ENCODE results near the gene AGAP1.

The AGAP1 gene

GRCh38 chr2:235956281-235956970 lies 462.6 kb downstream of the AGAP1 start:
- H3K36me3 ChIP-seq (ENCODE audit: control insufficient read depth in 1 of 2, insufficient read depth in 2 of 2, low read length in 2 of 2): peaks cover 0 to 3% of the 10 kb centered on the region in 2 donors
- H3K9ac ChIP-seq (ENCODE audit: low read depth in 1 of 2, low read length in 2 of 2): no peak overlapping the region
- H3K4me3 ChIP-seq (ENCODE audit: low read depth in 1 of 2, low read length in 2 of 2): no peak overlapping the region
- H3K4me1 ChIP-seq (ENCODE audit: control insufficient read depth in 1 of 2, insufficient read depth in 2 of 2, low read length in 2 of 2): no peaks in the 10 kb centered on the region
- H3K27ac ChIP-seq (ENCODE audit: low read depth, low read length): no peak overlapping the region
- H3K27me3 ChIP-seq (ENCODE audit: control insufficient read depth in 1 of 2, insufficient read depth in 2 of 2, low read length in 2 of 2): no peaks in the 10 kb centered on the region
- H3K9me3 ChIP-seq (ENCODE audit: control insufficient read depth in 1 of 2, low read length in 2 of 2): no peaks in the 10 kb centered on the region

DNA sequence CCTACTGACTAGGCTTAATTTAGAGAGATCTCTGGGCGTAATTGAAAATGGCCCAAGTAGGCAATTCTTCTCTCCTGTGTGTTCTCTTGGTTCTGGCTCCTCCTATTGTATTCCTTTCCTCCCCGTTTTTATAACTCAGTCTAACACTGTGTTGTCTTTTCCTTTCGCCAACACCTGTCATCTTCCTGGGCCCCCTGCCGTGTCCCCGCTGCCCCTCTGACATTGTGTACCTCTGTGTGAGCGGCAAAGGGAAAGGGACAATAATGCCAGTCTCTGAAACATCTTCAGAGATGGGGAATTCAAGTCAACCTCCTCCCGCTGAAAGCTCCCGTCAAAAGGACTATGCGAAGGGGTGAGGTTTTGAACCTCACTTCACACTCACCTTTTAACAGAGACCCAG lies 463.4 kb downstream of the AGAP1 start:
- Histone ChIP-seq H3K36me3 (ENCODE audit: control insufficient read depth in 1 of 2, insufficient read depth in 2 of 2, low read length in 2 of 2) (peaks cover 0 to 3% of the 10 kb centered on the region in 2 donors), H3K9ac (ENCODE audit: low read depth in 1 of 2, low read length in 2 of 2) (no peak overlapping the region), H3K27ac (ENCODE audit: low read depth, low read length) (no peak overlapping the region), H3K9me3 (ENCODE audit: control insufficient read depth in 1 of 2, low read length in 2 of 2) (no peaks in the 10 kb centered on the region), H3K27me3 (ENCODE audit: control insufficient read depth in 1 of 2, insufficient read depth in 2 of 2, low read length in 2 of 2) (no peaks in the 10 kb centered on the region), H3K4me3 (ENCODE audit: low read depth in 1 of 2, low read length in 2 of 2) (no peak overlapping the region), H3K4me1 (ENCODE audit: control insufficient read depth in 1 of 2, insufficient read depth in 2 of 2, low read length in 2 of 2) (no peaks in the 10 kb centered on the region)

DNA sequence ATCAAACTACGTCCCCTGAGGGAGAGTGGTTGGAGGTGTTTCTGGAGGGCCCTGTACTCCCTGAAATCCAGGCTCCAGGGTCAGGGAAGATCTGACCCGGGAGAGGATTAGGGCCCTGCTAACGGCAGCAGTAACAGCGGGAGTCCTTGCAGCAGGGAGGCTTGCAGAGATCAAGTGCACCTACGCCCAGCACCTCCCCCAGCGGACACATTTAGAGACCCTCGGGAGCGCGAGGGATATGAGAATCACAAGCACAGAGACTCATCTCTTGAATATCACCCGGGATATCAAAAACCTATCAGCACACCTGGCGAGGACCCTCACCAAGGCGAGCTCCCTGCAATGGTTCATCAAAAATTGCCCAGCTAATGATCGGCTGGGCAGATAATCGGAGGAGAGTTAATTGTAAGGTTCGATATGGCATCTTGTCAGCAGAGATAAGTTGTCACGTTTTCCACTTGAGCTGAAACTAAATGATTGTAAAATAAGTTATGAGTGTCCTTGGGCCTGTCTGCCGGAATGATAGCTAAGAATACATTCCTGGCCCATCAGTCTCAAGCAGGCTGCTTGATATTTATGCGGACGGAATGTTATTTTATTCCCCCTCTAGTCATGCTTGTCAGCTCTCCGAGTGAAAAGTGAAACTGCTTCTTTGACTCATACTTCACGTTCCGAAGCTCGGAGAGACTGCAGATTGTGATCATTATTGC lies 464.5 kb downstream of the AGAP1 start:
- Histone ChIP-seq H3K4me3 (ENCODE audit: low read depth in 1 of 2, low read length in 2 of 2) (no peak overlapping the region), H3K9ac (ENCODE audit: low read depth in 1 of 2, low read length in 2 of 2) (no peak overlapping the region), H3K36me3 (ENCODE audit: control insufficient read depth in 1 of 2, insufficient read depth in 2 of 2, low read length in 2 of 2) (peaks cover 0 to 3% of the 10 kb centered on the region in 2 donors), H3K27ac (ENCODE audit: low read depth, low read length) (no peak overlapping the region), H3K27me3 (ENCODE audit: control insufficient read depth in 1 of 2, insufficient read depth in 2 of 2, low read length in 2 of 2) (no peaks in the 10 kb centered on the region), H3K4me1 (ENCODE audit: control insufficient read depth in 1 of 2, insufficient read depth in 2 of 2, low read length in 2 of 2) (no peaks in the 10 kb centered on the region), H3K9me3 (ENCODE audit: control insufficient read depth in 1 of 2, low read length in 2 of 2) (no peaks in the 10 kb centered on the region)

DNA sequence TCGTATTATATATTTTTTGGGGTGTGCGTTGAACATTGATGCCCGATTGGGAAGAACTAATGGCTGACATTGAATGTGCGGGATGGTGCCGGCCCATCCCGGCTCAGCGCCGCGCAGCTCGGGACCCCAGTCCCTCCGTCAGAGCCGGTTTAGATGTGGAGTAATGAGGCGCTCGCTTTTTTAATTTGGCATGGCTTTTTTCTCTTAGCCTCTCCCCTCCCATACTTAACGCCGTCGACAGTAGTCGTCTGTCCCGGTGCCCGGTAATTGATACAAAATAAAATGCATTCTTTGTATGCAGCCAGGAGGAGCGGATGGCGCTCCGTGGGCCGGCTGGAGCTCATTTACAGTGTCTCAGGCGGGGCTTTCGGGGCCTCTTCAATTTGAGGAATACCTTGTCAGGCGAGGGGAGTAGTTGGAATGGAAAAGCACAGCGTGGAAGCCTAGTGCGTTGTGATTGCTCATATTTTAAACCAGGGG lies 465.1 kb downstream of the AGAP1 start:
- Histone ChIP-seq H3K27me3 (ENCODE audit: control insufficient read depth in 1 of 2, insufficient read depth in 2 of 2, low read length in 2 of 2) (no peaks in the 10 kb centered on the region), H3K9ac (ENCODE audit: low read depth in 1 of 2, low read length in 2 of 2) (no peak overlapping the region), H3K9me3 (ENCODE audit: control insufficient read depth in 1 of 2, low read length in 2 of 2) (no peaks in the 10 kb centered on the region), H3K4me3 (ENCODE audit: low read depth in 1 of 2, low read length in 2 of 2) (no peak overlapping the region), H3K27ac (ENCODE audit: low read depth, low read length) (no peak overlapping the region), H3K4me1 (ENCODE audit: control insufficient read depth in 1 of 2, insufficient read depth in 2 of 2, low read length in 2 of 2) (no peaks in the 10 kb centered on the region), H3K36me3 (ENCODE audit: control insufficient read depth in 1 of 2, insufficient read depth in 2 of 2, low read length in 2 of 2) (peaks cover 0 to 3% of the 10 kb centered on the region in 2 donors)

GRCh38 chr2:235960011-235960715 lies 466.3 kb downstream of the AGAP1 start:
- Histone ChIP-seq H3K36me3 (ENCODE audit: control insufficient read depth in 1 of 2, insufficient read depth in 2 of 2, low read length in 2 of 2) (peaks cover 0 to 3% of the 10 kb centered on the region in 2 donors), H3K4me1 (ENCODE audit: control insufficient read depth in 1 of 2, insufficient read depth in 2 of 2, low read length in 2 of 2) (no peaks in the 10 kb centered on the region), H3K27ac (ENCODE audit: low read depth, low read length) (no peak overlapping the region), H3K9me3 (ENCODE audit: control insufficient read depth in 1 of 2, low read length in 2 of 2) (no peaks in the 10 kb centered on the region), H3K27me3 (ENCODE audit: control insufficient read depth in 1 of 2, insufficient read depth in 2 of 2, low read length in 2 of 2) (no peaks in the 10 kb centered on the region), H3K4me3 (ENCODE audit: low read depth in 1 of 2, low read length in 2 of 2) (no peak overlapping the region), H3K9ac (ENCODE audit: low read depth in 1 of 2, low read length in 2 of 2) (no peak overlapping the region)

GRCh38 chr2:235960716-235961640 lies 467.1 kb downstream of the AGAP1 start:
- no peak overlapping the region for H3K27ac ChIP-seq (ENCODE audit: low read depth, low read length)
- peaks cover 0 to 3% of the 10 kb centered on the region in 2 donors for H3K36me3 ChIP-seq (ENCODE audit: control insufficient read depth in 1 of 2, insufficient read depth in 2 of 2, low read length in 2 of 2)
- H3K4me3 ChIP-seq (ENCODE audit: low read depth in 1 of 2, low read length in 2 of 2): no peak overlapping the region
- no peaks in the 10 kb centered on the region for H3K4me1 ChIP-seq (ENCODE audit: control insufficient read depth in 1 of 2, insufficient read depth in 2 of 2, low read length in 2 of 2)
- no peaks in the 10 kb centered on the region for H3K9me3 ChIP-seq (ENCODE audit: control insufficient read depth in 1 of 2, low read length in 2 of 2)
- H3K9ac ChIP-seq (ENCODE audit: low read depth in 1 of 2, low read length in 2 of 2): no peak overlapping the region
- H3K27me3 ChIP-seq (ENCODE audit: control insufficient read depth in 1 of 2, insufficient read depth in 2 of 2, low read length in 2 of 2): no peaks in the 10 kb centered on the region

- H3K27ac ChIP-seq (ENCODE audit: low read depth, low read length): no peak overlapping the region
- H3K4me3 ChIP-seq (ENCODE audit: low read depth in 1 of 2, low read length in 2 of 2): no peak overlapping the region
- H3K36me3 ChIP-seq (ENCODE audit: control insufficient read depth in 1 of 2, insufficient read depth in 2 of 2, low read length in 2 of 2): peaks cover 3% of the 10 kb centered on the region in 2 donors
- no peaks in the 10 kb centered on the region for H3K27me3 ChIP-seq (ENCODE audit: control insufficient read depth in 1 of 2, insufficient read depth in 2 of 2, low read length in 2 of 2)
- H3K9me3 ChIP-seq (ENCODE audit: control insufficient read depth in 1 of 2, low read length in 2 of 2): no peaks in the 10 kb centered on the region
- no peaks in the 10 kb centered on the region for H3K4me1 ChIP-seq (ENCODE audit: control insufficient read depth in 1 of 2, insufficient read depth in 2 of 2, low read length in 2 of 2)
- H3K9ac ChIP-seq (ENCODE audit: low read depth in 1 of 2, low read length in 2 of 2): no peak overlapping the region
These were observed 467.9 kb downstream of the AGAP1 start for GRCh38 chr2:235961711-235962110.

DNA sequence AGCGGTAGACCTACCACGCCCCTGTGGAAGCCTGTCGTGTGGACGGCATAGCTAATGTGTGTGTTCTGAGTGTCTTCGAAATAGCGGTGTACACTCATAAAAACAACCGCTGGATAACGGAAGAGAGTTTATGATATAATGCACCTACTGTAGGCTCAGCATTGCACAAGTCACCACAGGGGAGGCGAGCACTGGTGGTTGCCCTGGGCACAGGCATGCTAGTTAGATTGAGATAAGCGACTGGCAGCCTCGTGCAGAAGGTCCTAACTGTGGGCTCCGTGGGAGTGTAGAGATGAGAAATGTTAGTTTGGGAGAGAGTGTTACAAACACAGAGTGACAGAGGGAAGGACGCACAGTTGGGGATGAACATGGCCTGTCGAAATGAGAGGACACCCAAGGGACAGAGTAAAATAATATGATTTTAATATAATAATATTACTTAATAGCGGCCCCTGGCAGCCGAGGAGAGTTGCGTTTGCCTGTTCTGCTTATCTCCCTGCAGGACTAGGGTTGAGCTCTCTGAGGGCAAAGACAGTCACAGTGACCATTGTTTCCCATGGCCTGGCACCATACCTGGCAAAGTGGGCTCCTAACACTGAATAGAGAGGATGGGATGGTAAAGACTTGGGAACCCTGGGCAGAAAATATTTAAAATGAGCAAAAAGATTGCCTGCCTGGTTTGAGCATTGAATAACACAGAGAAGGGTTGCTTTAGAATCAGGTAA lies 470.2 kb downstream of the AGAP1 start:
- H3K27me3 ChIP-seq (ENCODE audit: control insufficient read depth in 1 of 2, insufficient read depth in 2 of 2, low read length in 2 of 2): no peaks in the 10 kb centered on the region
- H3K36me3 ChIP-seq (ENCODE audit: control insufficient read depth in 1 of 2, insufficient read depth in 2 of 2, low read length in 2 of 2): peaks cover 0 to 12% of the 10 kb centered on the region in 2 donors

DNA sequence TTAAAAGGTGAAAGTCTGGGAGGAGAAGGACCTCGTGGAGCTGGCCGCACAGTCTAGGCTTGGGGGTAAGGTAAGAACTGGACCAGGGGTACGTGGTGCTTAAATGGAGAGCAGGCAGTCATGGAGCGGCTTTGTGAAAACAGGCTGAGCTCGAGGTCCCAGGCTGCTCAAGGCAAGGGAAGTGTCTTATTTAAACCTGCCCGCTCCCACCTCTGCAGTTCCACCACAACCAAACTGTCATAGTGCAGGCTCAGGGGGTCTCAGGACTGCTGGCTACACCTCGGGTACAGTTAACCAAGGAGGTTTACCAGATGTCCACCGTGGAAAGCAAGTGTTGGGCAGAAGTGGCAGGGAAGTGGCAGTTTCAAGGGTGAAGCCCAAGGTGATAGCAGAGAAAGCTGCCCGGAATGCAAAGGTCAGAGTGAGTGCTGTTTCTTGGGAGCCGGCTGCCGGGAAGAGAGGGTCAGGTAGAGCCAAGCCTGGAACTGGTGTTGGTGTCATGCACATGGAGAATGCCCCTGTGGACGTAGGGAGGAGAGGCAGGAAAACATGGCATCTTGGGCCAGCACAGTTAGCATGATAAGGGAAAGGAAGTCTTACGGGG lies 471.0 kb downstream of the AGAP1 start:
- Histone ChIP-seq H3K27ac (ENCODE audit: low read depth, low read length) (no peak overlapping the region), H3K4me1 (ENCODE audit: control insufficient read depth in 1 of 2, insufficient read depth in 2 of 2, low read length in 2 of 2) (no peaks in the 10 kb centered on the region), H3K36me3 (ENCODE audit: control insufficient read depth in 1 of 2, insufficient read depth in 2 of 2, low read length in 2 of 2) (peaks cover 5 to 19% of the 10 kb centered on the region in 2 donors), H3K4me3 (ENCODE audit: low read depth in 1 of 2, low read length in 2 of 2) (no peak overlapping the region), H3K9ac (ENCODE audit: low read depth in 1 of 2, low read length in 2 of 2) (no peak overlapping the region), H3K9me3 (ENCODE audit: control insufficient read depth in 1 of 2, low read length in 2 of 2) (no peaks in the 10 kb centered on the region), H3K27me3 (ENCODE audit: control insufficient read depth in 1 of 2, insufficient read depth in 2 of 2, low read length in 2 of 2) (no peaks in the 10 kb centered on the region)

More for the DNA sequence above, 470.2 kb downstream of the AGAP1 start:
- Histone ChIP-seq H3K4me3 (ENCODE audit: low read depth in 1 of 2, low read length in 2 of 2) (no peak overlapping the region), H3K4me1 (ENCODE audit: control insufficient read depth in 1 of 2, insufficient read depth in 2 of 2, low read length in 2 of 2) (no peaks in the 10 kb centered on the region), H3K9ac (ENCODE audit: low read depth in 1 of 2, low read length in 2 of 2) (no peak overlapping the region), H3K27ac (ENCODE audit: low read depth, low read length) (no peak overlapping the region), H3K9me3 (ENCODE audit: control insufficient read depth in 1 of 2, low read length in 2 of 2) (no peaks in the 10 kb centered on the region)

All from duodenal mucosa (tissue), 2 donors.